Measurements from ENCODE around the gene WASF2. TPM values are rescaled to one million over a fixed set of nuclear protein-coding genes. Genes with fewer than 3 reads are reported as not detected.

WASF2 gene
- total and polyA plus RNA-seq, 2 of the 4 experiments (the other 2 are of a cell fraction), result 7.9 to 45.4 TPM

DNA sequence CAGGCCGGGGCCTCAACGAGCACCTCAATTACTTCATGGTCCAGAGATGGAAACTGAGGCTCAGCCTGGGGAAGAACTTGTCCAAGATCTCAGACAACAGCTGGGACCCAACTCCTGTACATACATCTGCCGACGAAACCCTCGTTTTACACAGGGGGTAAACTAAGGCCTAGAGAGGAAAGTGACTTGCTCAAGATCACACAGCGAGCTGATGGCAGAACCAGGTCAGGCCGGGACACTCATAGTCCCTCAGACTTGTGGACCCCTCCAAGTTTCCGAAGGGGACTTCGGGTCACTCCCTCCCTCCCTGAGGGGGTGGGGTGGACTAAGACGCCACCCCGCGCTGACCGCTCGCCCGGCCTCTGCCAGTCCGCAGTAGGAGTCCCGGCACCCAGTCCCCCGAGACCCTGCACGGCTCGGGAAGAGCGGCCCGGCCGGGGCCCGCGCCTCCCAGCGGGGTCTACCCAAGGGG, 430 bp downstream of the WASF2 start:
- Histone ChIP-seq H3K9me3 (ENCODE audit: control insufficient read depth, insufficient read depth, low read length) (no peaks in the 10 kb centered on the region), H3K23ac (ENCODE audit: low read depth, low read length) (peak overlapping the region; percentile 99), H3K4me1 (ENCODE audit: control insufficient read depth, insufficient read depth, low read length) (peaks cover 6% of the 10 kb centered on the region), H3K18ac (ENCODE audit: low read depth, low read length) (peak overlapping the region; percentile 68), H3K27ac (ENCODE audit: insufficient read depth, low read length) (peak overlapping the region; percentile 77), H2BK20ac (ENCODE audit: low read depth, low read length) (no peak overlapping the region), H3K9me1 (ENCODE audit: insufficient read depth, low read length) (0 out of 2 replicates have a peak, but pooled peaks cover 3% of the 10 kb centered on the region), H2BK5ac (ENCODE audit: low read depth, low read length, poor library complexity, severe bottlenecking) (peak overlapping the region; percentile 84), H3K27me3 (ENCODE audit: control insufficient read depth, insufficient read depth, low read length) (no peaks in the 10 kb centered on the region), H3K36me3 (ENCODE audit: control insufficient read depth, insufficient read depth, low read length) (no peaks in the 10 kb centered on the region), H2AFZ (replicated peaks; ENCODE audit: low read length, poor library complexity) (peak overlapping the region; percentile 93), H4K5ac (ENCODE audit: low read depth, low read length) (peak overlapping the region; percentile 66), H2AK5ac (ENCODE audit: low read depth, low read length) (peak overlapping the region; percentile 98), H4K91ac (ENCODE audit: insufficient read depth, low read depth, low read length) (peak overlapping the region; percentile 77), H2BK120ac (ENCODE audit: low read depth, low read length) (peak overlapping the region; percentile 14; the same call in 1 of the 2 replicates), H3K56ac (ENCODE audit: extremely low read depth, insufficient read depth, low read length) (peak overlapping the region; percentile 84), H3K9ac (ENCODE audit: low read depth, low read length) (peak overlapping the region; percentile 97), H2BK15ac (ENCODE audit: low read depth, low read length) (peak overlapping the region; percentile 18; the same call in 1 of the 3 replicates), H3K14ac (replicated peaks; ENCODE audit: low read depth, low read length) (peak overlapping the region; percentile 100), H3K4ac (ENCODE audit: low read depth, low read length) (peak overlapping the region; percentile 99), H4K20me1 (ENCODE audit: insufficient read depth, low read length) (peaks cover 31% of the 10 kb centered on the region), H3K4me3 (ENCODE audit: insufficient read depth, low read depth, low read length) (peak overlapping the region; percentile 79), H4K8ac (ENCODE audit: low read depth in 2 of 2, low read length in 2 of 2) (peak overlapping the region; percentile 60 to 86; a peak in 3 of 4 replicates), H2AK9ac (replicated peaks; ENCODE audit: low read depth, low read length, poor library complexity) (peak overlapping the region; percentile 100), H3K79me1 (ENCODE audit: low read depth in 1 of 2, low read length in 2 of 2) (peaks cover 0 to 18% of the 10 kb centered on the region in 2 experiments; a peak in 1 of 4 replicates), H3K4me2 (ENCODE audit: low read depth, low read length) (peak overlapping the region; percentile 73)
- TF ChIP-seq MXI1 (IDR thresholded peaks at IDR 0.05; ENCODE audit: borderline replicate concordance, low read depth, low read length) (no peak), CHD1 (IDR thresholded peaks at IDR 0.05; ENCODE audit: low read depth, low read length) (no peak), RFX5 (IDR thresholded peaks at IDR 0.05; ENCODE audit: low read depth, low read length) (no peak), NFE2L2 (IDR thresholded peaks at IDR 0.05; ENCODE audit: low read depth, low read length) (no peak), SMC3 (IDR thresholded peaks at IDR 0.05; ENCODE audit: low read depth, low read length) (no peak), MAFK (IDR thresholded peaks at IDR 0.05; ENCODE audit: low read depth, low read length) (no peak), RCOR1 (IDR thresholded peaks at IDR 0.05; ENCODE audit: insufficient replicate concordance, low read length) (no peak), BHLHE40 (IDR thresholded peaks at IDR 0.05; ENCODE audit: low read depth, low read length) (no peak)
- TF ChIP-seq, protein P1, sequence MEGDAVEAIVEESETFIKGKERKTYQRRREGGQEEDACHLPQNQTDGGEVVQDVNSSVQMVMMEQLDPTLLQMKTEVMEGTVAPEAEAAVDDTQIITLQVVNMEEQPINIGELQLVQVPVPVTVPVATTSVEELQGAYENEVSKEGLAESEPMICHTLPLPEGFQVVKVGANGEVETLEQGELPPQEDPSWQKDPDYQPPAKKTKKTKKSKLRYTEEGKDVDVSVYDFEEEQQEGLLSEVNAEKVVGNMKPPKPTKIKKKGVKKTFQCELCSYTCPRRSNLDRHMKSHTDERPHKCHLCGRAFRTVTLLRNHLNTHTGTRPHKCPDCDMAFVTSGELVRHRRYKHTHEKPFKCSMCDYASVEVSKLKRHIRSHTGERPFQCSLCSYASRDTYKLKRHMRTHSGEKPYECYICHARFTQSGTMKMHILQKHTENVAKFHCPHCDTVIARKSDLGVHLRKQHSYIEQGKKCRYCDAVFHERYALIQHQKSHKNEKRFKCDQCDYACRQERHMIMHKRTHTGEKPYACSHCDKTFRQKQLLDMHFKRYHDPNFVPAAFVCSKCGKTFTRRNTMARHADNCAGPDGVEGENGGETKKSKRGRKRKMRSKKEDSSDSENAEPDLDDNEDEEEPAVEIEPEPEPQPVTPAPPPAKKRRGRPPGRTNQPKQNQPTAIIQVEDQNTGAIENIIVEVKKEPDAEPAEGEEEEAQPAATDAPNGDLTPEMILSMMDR (conservative IDR thresholded peaks at IDR 0.05; ENCODE audit: low read depth, low read length), result no peak
- CTCF ChIA-PET, result interaction anchor here (0.6 kb wide), 1 partner anchor 269 kb away, joined by 3 read pairs; no protein-coding TSS in a partner anchor
- BruUV-seq (replicated peaks), result no TSS peak
- ATAC-seq (ENCODE audit: low read depth) (peak; percentile 37), DNase-seq (no peak)
- dilution Hi-C loops (cut with HindIII; ENCODE audit: low sequenced_read_pairs, unreplicated experiment) (no loop called here), intact Hi-C loops (cut with micrococcal nuclease) (loop anchor here (2.0 to 5.0 kb wide), 2 partner anchors 71 to 113 kb away; partner anchors contain the start of gene AHDC1), in situ Hi-C loops (cut with MboI; ENCODE audit: low sequenced_read_pairs) (no loop called here)
- 0% methylated on average over 9 of the region's 26 CpGs; no CpG with 5 or more reads in 1 of the 2 experiments for WGBS, 2 experiments (ENCODE audit: extremely low coverage in 2 of 2, insufficient read length in 1 of 2)
- POLR2A ChIA-PET (ENCODE audit: unreplicated experiment), result no interaction called here
